H9 (cell line): Measurements from ENCODE around the gene URB1. TPM values are rescaled to one million over a fixed set of nuclear protein-coding genes. Genes with fewer than 3 reads are reported as not detected.

Experiments
- DNase-seq: peaks from one replicate; pipeline ENCODE4 v3.0.0-alpha.2; 2017
- H2AFZ ChIP-seq: one replicate; pipeline ENCODE4 v1.6.1; 2013; ENCODE audit warnings: mild to moderate bottlenecking, low read length, control low read depth, moderate library complexity
- H2AK5ac ChIP-seq: 2 replicates; pipeline ENCODE4 v1.6.1; 2013; ENCODE audit warnings: low read length, control low read depth, mixed read lengths; ENCODE audit not compliant: insufficient read length
- H2BK120ac ChIP-seq: one replicate; pipeline ENCODE4 v1.6.1; 2013; ENCODE audit warnings: low read depth, mild to moderate bottlenecking, low read length, control low read depth, inconsistent platforms; ENCODE audit not compliant: poor library complexity, severe bottlenecking
- H2BK12ac ChIP-seq: 2 replicates; pipeline ENCODE4 v1.6.1; 2013; ENCODE audit warnings: low read length, control low read depth, mixed read lengths, low read depth; ENCODE audit not compliant: insufficient read length
- H2BK15ac ChIP-seq: 2 replicates; pipeline ENCODE4 v1.6.1; 2013; ENCODE audit warnings: low read depth, low read length, control low read depth
- H2BK20ac ChIP-seq: one replicate; pipeline ENCODE4 v1.6.1; 2013; ENCODE audit warnings: low read depth, mild to moderate bottlenecking, low read length, control low read depth, inconsistent platforms; ENCODE audit not compliant: poor library complexity, severe bottlenecking
- H2BK5ac ChIP-seq: 2 replicates; pipeline ENCODE4 v1.6.1; 2013; ENCODE audit warnings: low read length, control low read depth, mixed read lengths; ENCODE audit not compliant: insufficient read length
- H3K14ac ChIP-seq: 2 replicates; pipeline ENCODE4 v1.6.1; 2013; ENCODE audit warnings: low read length, control low read depth; ENCODE audit not compliant: insufficient read depth
- H3K18ac ChIP-seq: 2 replicates; pipeline ENCODE4 v1.6.1; 2013; ENCODE audit warnings: low read depth, mild to moderate bottlenecking, mixed read lengths, low read length, control low read depth; ENCODE audit not compliant: insufficient read length
- H3K23ac ChIP-seq: 2 replicates; pipeline ENCODE4 v1.6.1; 2013; ENCODE audit warnings: low read length, control low read depth, mixed read lengths, low read depth; ENCODE audit not compliant: insufficient read length
- H3K23me2 ChIP-seq: 2 replicates; pipeline ENCODE4 v1.6.1; 2013; ENCODE audit warnings: low read depth, mild to moderate bottlenecking, mixed read lengths, low read length, control low read depth; ENCODE audit not compliant: insufficient read length, poor library complexity, severe bottlenecking
- H3K27ac ChIP-seq: 2 replicates; pipeline ENCODE4 v1.5.1; 2013; ENCODE audit warnings: low read length, control low read depth, mixed read lengths, low read depth; ENCODE audit not compliant: insufficient read length
- H3K27me3 ChIP-seq: 2 replicates; pipeline ENCODE4 v1.6.1; 2013; ENCODE audit warnings: low read length, control low read depth, inconsistent platforms; ENCODE audit not compliant: insufficient read depth
- H3K4ac ChIP-seq: 2 replicates; pipeline ENCODE4 v1.6.1; 2013; ENCODE audit warnings: low read depth, mild to moderate bottlenecking, control low read depth, inconsistent platforms, low read length, moderate library complexity
- H3K4me1 ChIP-seq: 2 replicates; pipeline ENCODE4 v1.6.1; 2013; ENCODE audit warnings: low read length, control low read depth, inconsistent platforms; ENCODE audit not compliant: insufficient read depth
- H3K4me2 ChIP-seq: 2 replicates; pipeline ENCODE4 v1.6.1; 2013; ENCODE audit warnings: low read length, control low read depth, mixed read lengths; ENCODE audit not compliant: insufficient read length, insufficient read depth
- H3K56ac ChIP-seq: 2 replicates; pipeline ENCODE4 v1.6.1; 2013; ENCODE audit warnings: low read depth, mild to moderate bottlenecking, mixed read lengths, low read length, control low read depth; ENCODE audit not compliant: insufficient read length
- H3K79me1 ChIP-seq: 2 replicates; pipeline ENCODE4 v1.6.1; 2013; ENCODE audit warnings: low read depth, mild to moderate bottlenecking, moderate library complexity, low read length, control low read depth, inconsistent platforms; ENCODE audit not compliant: insufficient read depth, poor library complexity, severe bottlenecking
- H3K79me2 ChIP-seq: 2 replicates; pipeline ENCODE4 v1.6.1; 2013; ENCODE audit warnings: low read length, control low read depth, inconsistent platforms; ENCODE audit not compliant: insufficient read depth
- H3K9ac ChIP-seq: 2 replicates; pipeline ENCODE4 v1.6.1; 2013; ENCODE audit warnings: low read length, control low read depth, mixed read lengths; ENCODE audit not compliant: insufficient read length; ENCODE audit errors: extremely low read depth
- H3K9me3 ChIP-seq: one replicate; pipeline ENCODE4 v1.6.1; 2013; ENCODE audit warnings: low read depth, low read length, inconsistent platforms; ENCODE audit not compliant: control insufficient read depth
- H3T11ph ChIP-seq: one replicate; pipeline ENCODE4 v1.6.1; 2013; ENCODE audit warnings: mild to moderate bottlenecking, low read length, control low read depth, inconsistent platforms
- H4K20me1 ChIP-seq: one replicate; pipeline ENCODE4 v1.6.1; 2013; ENCODE audit not compliant: control insufficient read depth, insufficient read length, insufficient read depth
- H4K5ac ChIP-seq: 2 replicates; pipeline ENCODE4 v1.6.1; 2013; ENCODE audit warnings: low read depth, mild to moderate bottlenecking, mixed read lengths, low read length, control low read depth; ENCODE audit not compliant: insufficient read length
- H4K8ac ChIP-seq: replicated peaks from 2 replicates; pipeline ENCODE4 v1.6.1; 2013; ENCODE audit warnings: low read length, control low read depth, mixed read lengths, low read depth; ENCODE audit not compliant: insufficient read length
- H4K91ac ChIP-seq: 2 replicates; pipeline ENCODE4 v1.6.1; 2013; ENCODE audit warnings: low read depth, mild to moderate bottlenecking, moderate library complexity, mixed read lengths, low read length, control low read depth; ENCODE audit not compliant: insufficient read length
- H3K27ac Mint-ChIP-seq, 3 experiments: 2 replicates in 2 of 3; 3 replicates in 1 of 3; pipeline ENCODE4 v1.8.0; 2020 to 2021; ENCODE audit warnings: mixed read lengths in 3 of 3, mild to moderate bottlenecking in 1 of 3, moderate library complexity in 1 of 3
- H3K27me3 Mint-ChIP-seq: 2 replicates; pipeline ENCODE4 v1.8.0; 2021; ENCODE audit warnings: low read depth, mild to moderate bottlenecking, moderate library complexity, mixed read lengths
- H3K36me3 Mint-ChIP-seq, 3 experiments: 2 replicates in 2 of 3; 3 replicates in 1 of 3; pipeline ENCODE4 v1.8.0; 2020 to 2021; ENCODE audit warnings: low read depth in 3 of 3, mixed read lengths in 3 of 3; ENCODE audit not compliant: insufficient read depth in 1 of 3
- H3K4me1 Mint-ChIP-seq, 2 experiments: 2 replicates each; pipeline ENCODE4 v1.8.0; 2020; ENCODE audit warnings: mixed read lengths in 2 of 2
- H3K4me3 Mint-ChIP-seq, 2 experiments: 2 replicates in 1 of 2; 3 replicates in 1 of 2; pipeline ENCODE4 v1.8.0; 2020 to 2021; ENCODE audit warnings: mild to moderate bottlenecking in 2 of 2, mixed read lengths in 2 of 2, moderate library complexity in 1 of 2
- H3K9me3 Mint-ChIP-seq, 2 experiments: 2 replicates in 1 of 2; 3 replicates in 1 of 2; pipeline ENCODE4 v1.8.0; 2020; ENCODE audit warnings: mild to moderate bottlenecking in 2 of 2, mixed read lengths in 2 of 2, moderate library complexity in 1 of 2
- WGBS: extraction: QIAGEN DNeasy Blood & Tissue Kit; methylation state at CpG from one replicate; pipeline ENCODE4 v1.1.7; 2013; ENCODE audit warnings: missing lambda C conversion rate, low lambda C conversion rate, mixed read lengths; ENCODE audit not compliant: insufficient read length; ENCODE audit errors: extremely low coverage; 5-methylcytosine and 5-hydroxymethylcytosine counted together
- total RNA-seq: library from RNA; stranded (reverse); gene quantifications from 2 replicates; pipeline ENCODE4 v1.2.1, GENCODE V29; 2021
- TF ChIP-seq, protein P1 (sequence below): fragments of 200-600 bp; sonication (generic); conservative IDR thresholded peaks from 3 replicates; pipeline ENCODE4 v1.8.0; 2021; ENCODE audit warnings: antibody characterized with exemption, mild to moderate bottlenecking

The URB1 gene
- total RNA-seq, 1 experiment from 2014 or later: 23.5 TPM

DNA sequence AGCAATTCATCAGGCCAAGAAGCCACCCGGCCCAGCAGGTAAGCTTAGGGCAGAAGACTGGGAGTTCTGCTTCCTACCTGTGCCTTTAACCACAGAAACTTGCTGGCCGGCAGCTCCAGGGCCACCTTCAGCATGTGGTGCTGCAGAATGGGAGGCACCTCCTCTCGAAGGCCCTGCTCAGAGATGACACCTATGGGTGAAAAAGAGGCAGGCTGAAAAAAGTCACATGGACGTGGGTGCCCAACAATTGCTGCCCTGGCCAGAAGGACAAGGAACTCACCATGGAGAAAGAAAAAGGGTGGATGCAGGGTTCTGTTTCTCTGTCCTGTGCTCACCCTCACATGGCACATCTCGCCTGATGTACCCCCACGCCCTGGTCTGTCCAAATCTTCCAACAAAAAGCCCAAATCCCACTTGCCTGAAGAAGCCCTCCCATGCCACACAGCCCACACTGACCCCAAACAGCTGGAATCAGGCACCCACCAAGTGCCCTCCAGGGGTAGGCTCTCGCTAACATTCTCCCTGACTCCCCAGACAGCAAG is 33.0 kb downstream of the URB1 start:
- peaks cover 54 to 90% (median 82%) of the 10 kb centered on the region in 3 experiments; a peak in 6 of 7 replicates for H3K36me3 Mint-ChIP-seq
- Histone ChIP-seq H3K4me2 (no peak overlapping the region), H3K27ac (no peak overlapping the region), H3K14ac (no peak overlapping the region), H4K91ac (no peak overlapping the region), H3K9me3 (no peaks in the 10 kb centered on the region), H2BK5ac (no peak overlapping the region), H3K4ac (no peak overlapping the region), H3K9ac (no peak overlapping the region), H3K56ac (no peak overlapping the region), H3K4me1 (no peaks in the 10 kb centered on the region), H3K23me2 (no peaks in the 10 kb centered on the region), H3K23ac (no peak overlapping the region), H2AFZ (no peak overlapping the region), H4K5ac (no peak overlapping the region), H3K18ac (no peak overlapping the region), H3K27me3 (no peaks in the 10 kb centered on the region), H2BK12ac (no peak overlapping the region), H3K79me1 (no peaks in the 10 kb centered on the region), H4K8ac (no peak overlapping the region), H3T11ph (no peak overlapping the region), H2AK5ac (no peak overlapping the region), H4K20me1 (no peaks in the 10 kb centered on the region), H3K79me2 (no peaks in the 10 kb centered on the region), H2BK15ac (no peak overlapping the region), H2BK20ac (no peak overlapping the region), H2BK120ac (no peak overlapping the region)
- TF ChIP-seq, protein P1, sequence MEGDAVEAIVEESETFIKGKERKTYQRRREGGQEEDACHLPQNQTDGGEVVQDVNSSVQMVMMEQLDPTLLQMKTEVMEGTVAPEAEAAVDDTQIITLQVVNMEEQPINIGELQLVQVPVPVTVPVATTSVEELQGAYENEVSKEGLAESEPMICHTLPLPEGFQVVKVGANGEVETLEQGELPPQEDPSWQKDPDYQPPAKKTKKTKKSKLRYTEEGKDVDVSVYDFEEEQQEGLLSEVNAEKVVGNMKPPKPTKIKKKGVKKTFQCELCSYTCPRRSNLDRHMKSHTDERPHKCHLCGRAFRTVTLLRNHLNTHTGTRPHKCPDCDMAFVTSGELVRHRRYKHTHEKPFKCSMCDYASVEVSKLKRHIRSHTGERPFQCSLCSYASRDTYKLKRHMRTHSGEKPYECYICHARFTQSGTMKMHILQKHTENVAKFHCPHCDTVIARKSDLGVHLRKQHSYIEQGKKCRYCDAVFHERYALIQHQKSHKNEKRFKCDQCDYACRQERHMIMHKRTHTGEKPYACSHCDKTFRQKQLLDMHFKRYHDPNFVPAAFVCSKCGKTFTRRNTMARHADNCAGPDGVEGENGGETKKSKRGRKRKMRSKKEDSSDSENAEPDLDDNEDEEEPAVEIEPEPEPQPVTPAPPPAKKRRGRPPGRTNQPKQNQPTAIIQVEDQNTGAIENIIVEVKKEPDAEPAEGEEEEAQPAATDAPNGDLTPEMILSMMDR: peak; percentile 20; the same call in 1 of the 3 replicates
- WGBS: no CpG with 5 or more reads among the region's 7 CpGs
- no peaks in the 10 kb centered on the region for H3K9me3 Mint-ChIP-seq
- no peak overlapping the region for H3K4me3 Mint-ChIP-seq
- H3K27ac Mint-ChIP-seq: peak overlapping the region in 1 of 3 experiments; percentile 76; a peak in 4 of 7 replicates
- no peak for DNase-seq
- H3K4me1 Mint-ChIP-seq: no peaks in the 10 kb centered on the region
- H3K27me3 Mint-ChIP-seq: no peaks in the 10 kb centered on the region
